Fibroblast of skin of abdomen (primary cell): ENCODE measurements around the gene CFAP46.
"Not testable (repeated sequence)": the region's sequence is repeated elsewhere in the genome, so short reads cannot be mapped to it uniquely, and the experiment has no call there.

Experiments
- DNase-seq: peaks from one replicate; pipeline ENCODE4 v3.0.0-alpha.2; 2013

Gene CFAP46

GRCh38 chr10:132898391-132899053 lies 43.8 kb downstream of the CFAP46 start:
- no peak for DNase-seq

- DNase-seq = no peak
These were observed 44.6 kb downstream of the CFAP46 start for GRCh38 chr10:132897516-132898381.

GRCh38 chr10:132893786-132894185 lies 48.6 kb downstream of the CFAP46 start:
- DNase-seq = not testable (repeated sequence)

GRCh38 chr10:132893090-132893489 lies 49.3 kb downstream of the CFAP46 start:
- peak; percentile 6 for DNase-seq

GRCh38 chr10:132892004-132892403 lies 50.4 kb downstream of the CFAP46 start:
- DNase-seq = peak; percentile 27

- DNase-seq = no peak
These were observed 51.0 kb downstream of the CFAP46 start for GRCh38 chr10:132891368-132891767.

- no peak for DNase-seq
These were observed 52.1 kb downstream of the CFAP46 start for GRCh38 chr10:132890301-132890700.

GRCh38 chr10:132889556-132889955 lies 52.8 kb downstream of the CFAP46 start:
- DNase-seq = no peak

- DNase-seq = no peak
These were observed 53.4 kb downstream of the CFAP46 start for GRCh38 chr10:132888898-132889490.

- DNase-seq = not testable (repeated sequence)
These were observed 53.9 kb downstream of the CFAP46 start for GRCh38 chr10:132888446-132888845.

- no peak for DNase-seq
These were observed 55.9 kb downstream of the CFAP46 start for GRCh38 chr10:132886211-132887099.

- no peak for DNase-seq
These were observed 56.7 kb downstream of the CFAP46 start for GRCh38 chr10:132885451-132886210.

- no peak for DNase-seq
These were observed 57.6 kb downstream of the CFAP46 start for GRCh38 chr10:132884691-132885271.

GRCh38 chr10:132884041-132884440 lies 58.3 kb downstream of the CFAP46 start:
- DNase-seq = no peak

- DNase-seq = no peak
These were observed 58.9 kb downstream of the CFAP46 start for GRCh38 chr10:132883391-132883881.

GRCh38 chr10:132882069-132882951 lies 60.1 kb downstream of the CFAP46 start:
- no peak for DNase-seq

- no peak for DNase-seq
These were observed 61.0 kb downstream of the CFAP46 start for GRCh38 chr10:132881186-132881920.

GRCh38 chr10:132880128-132880981 lies 62.0 kb downstream of the CFAP46 start:
- no peak for DNase-seq
